ENCODE results near the gene ZBTB5. TPM values are rescaled to one million over a fixed set of nuclear protein-coding genes. Genes with fewer than 3 reads are reported as not detected.

ZBTB5 gene
- total and polyA plus RNA-seq, 4 donors, result 2.4 to 9.4 (median 6.5) TPM

DNA sequence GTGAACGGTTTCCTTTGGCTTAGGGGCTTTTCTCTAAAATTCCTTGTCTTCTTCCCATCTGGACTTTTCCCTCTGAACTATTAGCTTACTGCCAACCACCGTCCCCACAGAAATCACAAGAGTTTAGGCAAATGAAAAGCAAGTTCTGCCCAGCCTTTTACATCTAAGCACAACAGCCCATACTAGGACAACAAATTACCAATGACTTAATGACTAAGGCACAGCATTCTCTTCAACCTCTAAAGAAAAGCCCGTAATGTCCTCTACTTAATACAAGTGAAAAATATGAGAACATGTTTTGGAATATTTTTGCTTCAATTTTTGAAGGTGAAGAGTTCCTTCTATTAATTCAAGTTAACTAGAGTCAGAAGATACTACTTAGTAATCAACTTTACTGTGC lies 1.2 kb downstream of the ZBTB5 start:
- H3K27me3 ChIP-seq (ENCODE audit: control insufficient read depth in 4 of 4, insufficient read depth in 4 of 4, low read length in 3 of 4), result no peaks in the 10 kb centered on the region
- H3K27ac ChIP-seq (ENCODE audit: low read depth in 1 of 2, low read length in 2 of 2), result peak overlapping the region; percentile 87 to 97
- 27% methylated on average over 3 of the region's 3 CpGs for WGBS
- peak overlapping the region in 2 of 3 donors; percentile 64 to 92 for H3K4me3 ChIP-seq (ENCODE audit: low read depth in 1 of 3, low read length in 3 of 3)
- H3K9me3 ChIP-seq (ENCODE audit: control insufficient read depth in 4 of 4, low read length in 3 of 4), result no peaks in the 10 kb centered on the region
- H3K9ac ChIP-seq (ENCODE audit: low read depth in 1 of 2, low read length in 2 of 2), result peak overlapping the region; percentile 89 to 93
- H3K36me3 ChIP-seq (ENCODE audit: control insufficient read depth in 4 of 4, insufficient read depth in 3 of 4, low read depth in 1 of 4, low read length in 3 of 4), result no peaks in the 10 kb centered on the region
- H3K4me1 ChIP-seq (ENCODE audit: control insufficient read depth in 4 of 4, insufficient read depth in 4 of 4, low read length in 3 of 4), result peaks cover 17 to 36% (median 23%) of the 10 kb centered on the region in 4 donors
- TF ChIP-seq, protein P1, sequence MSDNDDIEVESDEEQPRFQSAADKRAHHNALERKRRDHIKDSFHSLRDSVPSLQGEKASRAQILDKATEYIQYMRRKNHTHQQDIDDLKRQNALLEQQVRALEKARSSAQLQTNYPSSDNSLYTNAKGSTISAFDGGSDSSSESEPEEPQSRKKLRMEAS (IDR thresholded peaks at IDR 0.05), result no peak
- TF ChIP-seq, protein P2, sequence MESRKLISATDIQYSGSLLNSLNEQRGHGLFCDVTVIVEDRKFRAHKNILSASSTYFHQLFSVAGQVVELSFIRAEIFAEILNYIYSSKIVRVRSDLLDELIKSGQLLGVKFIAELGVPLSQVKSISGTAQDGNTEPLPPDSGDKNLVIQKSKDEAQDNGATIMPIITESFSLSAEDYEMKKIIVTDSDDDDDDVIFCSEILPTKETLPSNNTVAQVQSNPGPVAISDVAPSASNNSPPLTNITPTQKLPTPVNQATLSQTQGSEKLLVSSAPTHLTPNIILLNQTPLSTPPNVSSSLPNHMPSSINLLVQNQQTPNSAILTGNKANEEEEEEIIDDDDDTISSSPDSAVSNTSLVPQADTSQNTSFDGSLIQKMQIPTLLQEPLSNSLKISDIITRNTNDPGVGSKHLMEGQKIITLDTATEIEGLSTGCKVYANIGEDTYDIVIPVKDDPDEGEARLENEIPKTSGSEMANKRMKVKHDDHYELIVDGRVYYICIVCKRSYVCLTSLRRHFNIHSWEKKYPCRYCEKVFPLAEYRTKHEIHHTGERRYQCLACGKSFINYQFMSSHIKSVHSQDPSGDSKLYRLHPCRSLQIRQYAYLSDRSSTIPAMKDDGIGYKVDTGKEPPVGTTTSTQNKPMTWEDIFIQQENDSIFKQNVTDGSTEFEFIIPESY (IDR thresholded peaks at IDR 0.05), result no peak
- TF ChIP-seq HNF4G (IDR thresholded peaks at IDR 0.05) (no peak), RXRA (IDR thresholded peaks at IDR 0.05) (no peak), CTCF (IDR thresholded peaks at IDR 0.05; ENCODE audit: low read depth, low read length, missing input control) (no peak), TAF1 (conservative IDR thresholded peaks at IDR 0.05) (no peak), JUND (IDR thresholded peaks at IDR 0.05) (no peak), EGR1 (IDR thresholded peaks at IDR 0.05; ENCODE audit: low read depth in 2 of 2) (no peak), ATF3 (IDR thresholded peaks at IDR 0.05) (no peak), SP1 (IDR thresholded peaks at IDR 0.05) (no peak), RAD21 (IDR thresholded peaks at IDR 0.05) (no peak), NR2F2 (IDR thresholded peaks at IDR 0.05) (no peak), HNF4A (conservative IDR thresholded peaks at IDR 0.05) (no peak), YY1 (IDR thresholded peaks at IDR 0.05) (no peak), FOXA1 (IDR thresholded peaks at IDR 0.05) (no peak), REST (IDR thresholded peaks at IDR 0.05) (no peak)
- DNase-seq (ENCODE audit: low spot score), result no peak

- Histone ChIP-seq H3K4me1 (ENCODE audit: control insufficient read depth in 4 of 4, insufficient read depth in 4 of 4, low read length in 3 of 4) (peaks cover 11 to 38% (median 37%) of the 10 kb centered on the region in 4 donors), H3K9ac (ENCODE audit: low read depth in 1 of 2, low read length in 2 of 2) (no peak overlapping the region)
- 91% methylated on average over 1 of the region's 1 CpG for WGBS
Measured at GRCh38 chr9:37456817-37457216, 8.4 kb downstream of the ZBTB5 start.

More at GRCh38 chr9:37456817-37457216, 8.4 kb downstream of the ZBTB5 start:
- no peak for TF ChIP-seq HNF4G (IDR thresholded peaks at IDR 0.05)
- TF ChIP-seq RXRA (IDR thresholded peaks at IDR 0.05), result no peak
- TF ChIP-seq HNF4A (conservative IDR thresholded peaks at IDR 0.05), result no peak
- no peak for TF ChIP-seq NR2F2 (IDR thresholded peaks at IDR 0.05)
- TF ChIP-seq EGR1 (IDR thresholded peaks at IDR 0.05; ENCODE audit: low read depth in 2 of 2), result no peak
- TF ChIP-seq FOXA2 (IDR thresholded peaks at IDR 0.05), result no peak
- no peak for TF ChIP-seq REST (IDR thresholded peaks at IDR 0.05)
- no peak for TF ChIP-seq FOXA1 (IDR thresholded peaks at IDR 0.05)
- no peak for TF ChIP-seq RAD21 (IDR thresholded peaks at IDR 0.05)
- TF ChIP-seq JUND (IDR thresholded peaks at IDR 0.05), result no peak
- TF ChIP-seq SP1 (IDR thresholded peaks at IDR 0.05), result no peak
- no peak for TF ChIP-seq GABPA (IDR thresholded peaks at IDR 0.05 in 1 of 2, conservative IDR thresholded peaks at IDR 0.05 in 1 of 2)
- no peak for TF ChIP-seq YY1 (IDR thresholded peaks at IDR 0.05)
- Histone ChIP-seq H3K36me3 (ENCODE audit: control insufficient read depth in 4 of 4, insufficient read depth in 3 of 4, low read depth in 1 of 4, low read length in 3 of 4) (no peaks in the 10 kb centered on the region), H3K27me3 (ENCODE audit: control insufficient read depth in 4 of 4, insufficient read depth in 4 of 4, low read length in 3 of 4) (no peaks in the 10 kb centered on the region), H3K4me3 (ENCODE audit: low read depth in 1 of 3, low read length in 3 of 3) (no peak overlapping the region), H3K9me3 (ENCODE audit: control insufficient read depth in 4 of 4, low read length in 3 of 4) (no peaks in the 10 kb centered on the region), H3K27ac (ENCODE audit: low read depth in 1 of 2, low read length in 2 of 2) (no peak overlapping the region)
- no peak for DNase-seq (ENCODE audit: low spot score)

Measured in liver (tissue), 9 donors.